ENCODE results near the gene LCLAT1. TPM values are rescaled to one million over a fixed set of nuclear protein-coding genes. Genes with fewer than 3 reads are reported as not detected.

The LCLAT1 gene
- total and polyA plus RNA-seq, 2 of the 4 experiments (the other 2 are of a cell fraction) = 7.5 to 11.5 TPM

- H4K91ac ChIP-seq (ENCODE audit: insufficient read depth, low read depth, low read length) = peak overlapping the region; percentile 26; the same call in 1 of the 2 replicates
- intact Hi-C loops (cut with micrococcal nuclease) (no loop called here), dilution Hi-C loops (cut with HindIII; ENCODE audit: low sequenced_read_pairs, unreplicated experiment) (no loop called here), in situ Hi-C loops (cut with MboI; ENCODE audit: low sequenced_read_pairs) (no loop called here)
- ATAC-seq (ENCODE audit: low read depth) = no peak
- no peak overlapping the region for H3K14ac ChIP-seq (replicated peaks; ENCODE audit: low read depth, low read length)
- H2AK5ac ChIP-seq (ENCODE audit: low read depth, low read length) = peak overlapping the region; percentile 44; the same call in 1 of the 2 replicates
- no peaks in the 10 kb centered on the region for H3K27me3 ChIP-seq (ENCODE audit: control insufficient read depth, insufficient read depth, low read length)
- H3K4me1 ChIP-seq (ENCODE audit: control insufficient read depth, insufficient read depth, low read length) = peaks cover 24% of the 10 kb centered on the region
- WGBS, 2 experiments (ENCODE audit: extremely low coverage in 2 of 2, insufficient read length in 1 of 2) = no CpG with 5 or more reads among the region's 1 CpG
- H3K4me3 ChIP-seq (ENCODE audit: insufficient read depth, low read depth, low read length) = no peak overlapping the region
- H3K18ac ChIP-seq (ENCODE audit: low read depth, low read length) = no peak overlapping the region
- H4K5ac ChIP-seq (ENCODE audit: low read depth, low read length) = no peak overlapping the region
- peak overlapping the region; percentile 31; the same call in 1 of the 3 replicates for H2BK15ac ChIP-seq (ENCODE audit: low read depth, low read length)
- no peak overlapping the region for H3K56ac ChIP-seq (ENCODE audit: extremely low read depth, insufficient read depth, low read length)
- peak overlapping the region; percentile 12; the same call in 1 of the 2 replicates for H2BK120ac ChIP-seq (ENCODE audit: low read depth, low read length)
- H2AFZ ChIP-seq (replicated peaks; ENCODE audit: low read length, poor library complexity) = no peak overlapping the region
- H3K4ac ChIP-seq (ENCODE audit: low read depth, low read length) = 0 out of 2 replicates have a peak overlapping the region, but pooled peaks have one; percentile 17
- no peaks in the 10 kb centered on the region; a peak in 1 of 4 replicates for H3K79me1 ChIP-seq (ENCODE audit: low read depth in 1 of 2, low read length in 2 of 2)
- no peak overlapping the region for H3K23ac ChIP-seq (ENCODE audit: low read depth, low read length)
- H3K36me3 ChIP-seq (ENCODE audit: control insufficient read depth, insufficient read depth, low read length) = no peaks in the 10 kb centered on the region
- no peak overlapping the region for H3K4me2 ChIP-seq (ENCODE audit: low read depth, low read length)
- no peaks in the 10 kb centered on the region for H4K20me1 ChIP-seq (ENCODE audit: insufficient read depth, low read length)
- H2BK20ac ChIP-seq (ENCODE audit: low read depth, low read length) = no peak overlapping the region
- ChIA-PET POLR2A (ENCODE audit: unreplicated experiment) (no interaction called here), CTCF (no interaction called here)
- no peak overlapping the region for H2BK5ac ChIP-seq (ENCODE audit: low read depth, low read length, poor library complexity, severe bottlenecking)
- peaks cover 8% of the 10 kb centered on the region for H3K9me1 ChIP-seq (ENCODE audit: insufficient read depth, low read length)
- no peak overlapping the region for H4K8ac ChIP-seq (ENCODE audit: low read depth in 2 of 2, low read length in 2 of 2)
- no peak for TF ChIP-seq RFX5 (IDR thresholded peaks at IDR 0.05; ENCODE audit: low read depth, low read length)
- no peak for TF ChIP-seq ELK1 (IDR thresholded peaks at IDR 0.05; ENCODE audit: borderline replicate concordance, low read depth, low read length)
- no peak for TF ChIP-seq BHLHE40 (IDR thresholded peaks at IDR 0.05; ENCODE audit: low read depth, low read length)
- no peak for TF ChIP-seq POLR2A (IDR thresholded peaks at IDR 0.05; ENCODE audit: low read depth, low read length)
- no peak for TF ChIP-seq CHD1 (IDR thresholded peaks at IDR 0.05; ENCODE audit: low read depth, low read length)
- no peak for TF ChIP-seq FOS (IDR thresholded peaks at IDR 0.05; ENCODE audit: low read depth, low read length)
- TF ChIP-seq CEBPB (IDR thresholded peaks at IDR 0.05; ENCODE audit: low read depth, low read length) = no peak
- TF ChIP-seq SMC3 (IDR thresholded peaks at IDR 0.05; ENCODE audit: low read depth, low read length) = no peak
- TF ChIP-seq RAD21 (IDR thresholded peaks at IDR 0.05; ENCODE audit: low read length) = no peak
- no peak for TF ChIP-seq USF2 (IDR thresholded peaks at IDR 0.05; ENCODE audit: low read depth, low read length)
- TF ChIP-seq NFE2L2 (IDR thresholded peaks at IDR 0.05; ENCODE audit: low read depth, low read length) = no peak
- no peak for TF ChIP-seq CTCF (conservative IDR thresholded peaks at IDR 0.05; ENCODE audit: low read depth, low read length)
- no peak for TF ChIP-seq MAFK (IDR thresholded peaks at IDR 0.05; ENCODE audit: low read depth, low read length)
- TF ChIP-seq RCOR1 (IDR thresholded peaks at IDR 0.05; ENCODE audit: insufficient replicate concordance, low read length) = no peak
- TF ChIP-seq MAZ (IDR thresholded peaks at IDR 0.05; ENCODE audit: borderline replicate concordance, low read depth, low read length) = no peak
- TF ChIP-seq MXI1 (IDR thresholded peaks at IDR 0.05; ENCODE audit: borderline replicate concordance, low read depth, low read length) = no peak
- no peak overlapping the region for H3K9ac ChIP-seq (ENCODE audit: low read depth, low read length)
- no peak overlapping the region for H2AK9ac ChIP-seq (replicated peaks; ENCODE audit: low read depth, low read length, poor library complexity)
- DNase-seq = no peak
- no peaks in the 10 kb centered on the region for H3K9me3 ChIP-seq (ENCODE audit: control insufficient read depth, insufficient read depth, low read length)
- no peak overlapping the region for H3K27ac ChIP-seq (ENCODE audit: insufficient read depth, low read length)
- no TSS peak for BruUV-seq (replicated peaks)
Observed at GRCh38 chr2:30424231-30424630, 22.8 kb upstream of the LCLAT1 start.
